Activated CD8-positive, alpha-beta memory T cell treated with anti-CD3 and anti-CD28 coated beads, Interleukin-2, amount 10 ng/mL, durations not matched to agents 7 days and 5 days (primary cell): ENCODE data around the gene GPSM3. TPM values are rescaled to one million over a fixed set of nuclear protein-coding genes. Genes with fewer than 3 reads are reported as not detected.

Source experiments
- ATAC-seq: fragments of 150-1000 bp; cut with Tn5 transposase; one replicate; pipeline ENCODE4 v1.10.0; 2021; ENCODE audit warnings: moderate library complexity
- CTCF ChIA-PET: fragments of 350-600 bp; sonication (Branson Sonifier 250); formaldehyde crosslinking; loops from one replicate; lab custom pipeline; 2021; ENCODE audit warnings: antibody characterized with exemption; lab: Charles Lee
- DNase-seq: peaks from one replicate; pipeline ENCODE4 v3.0.0-alpha.2; 2020
- H3K27ac Mint-ChIP-seq: one replicate; pipeline ENCODE4 v1.8.0; 2021; ENCODE audit warnings: mild to moderate bottlenecking, mixed read lengths
- H3K27me3 Mint-ChIP-seq: one replicate; pipeline ENCODE4 v1.8.0; 2021; ENCODE audit warnings: mixed read lengths
- H3K36me3 Mint-ChIP-seq: one replicate; pipeline ENCODE4 v1.8.0; 2021; ENCODE audit warnings: mild to moderate bottlenecking, mixed read lengths
- H3K4me1 Mint-ChIP-seq: one replicate; pipeline ENCODE4 v1.8.0; 2021; ENCODE audit warnings: mixed read lengths
- H3K4me3 Mint-ChIP-seq: one replicate; pipeline ENCODE4 v1.8.0; 2021; ENCODE audit warnings: mild to moderate bottlenecking, moderate library complexity, mixed read lengths
- H3K9me3 Mint-ChIP-seq: one replicate; pipeline ENCODE4 v1.8.0; 2022; ENCODE audit warnings: low read depth, mixed read lengths
- total RNA-seq, 2 experiments: library from RNA; stranded (reverse); gene quantifications; one replicate each; pipeline ENCODE4 v1.2.3, GENCODE V29; 2021

Gene GPSM3
- total RNA-seq, 2 experiments from 2014 or later, result 171 to 196 TPM

DNA sequence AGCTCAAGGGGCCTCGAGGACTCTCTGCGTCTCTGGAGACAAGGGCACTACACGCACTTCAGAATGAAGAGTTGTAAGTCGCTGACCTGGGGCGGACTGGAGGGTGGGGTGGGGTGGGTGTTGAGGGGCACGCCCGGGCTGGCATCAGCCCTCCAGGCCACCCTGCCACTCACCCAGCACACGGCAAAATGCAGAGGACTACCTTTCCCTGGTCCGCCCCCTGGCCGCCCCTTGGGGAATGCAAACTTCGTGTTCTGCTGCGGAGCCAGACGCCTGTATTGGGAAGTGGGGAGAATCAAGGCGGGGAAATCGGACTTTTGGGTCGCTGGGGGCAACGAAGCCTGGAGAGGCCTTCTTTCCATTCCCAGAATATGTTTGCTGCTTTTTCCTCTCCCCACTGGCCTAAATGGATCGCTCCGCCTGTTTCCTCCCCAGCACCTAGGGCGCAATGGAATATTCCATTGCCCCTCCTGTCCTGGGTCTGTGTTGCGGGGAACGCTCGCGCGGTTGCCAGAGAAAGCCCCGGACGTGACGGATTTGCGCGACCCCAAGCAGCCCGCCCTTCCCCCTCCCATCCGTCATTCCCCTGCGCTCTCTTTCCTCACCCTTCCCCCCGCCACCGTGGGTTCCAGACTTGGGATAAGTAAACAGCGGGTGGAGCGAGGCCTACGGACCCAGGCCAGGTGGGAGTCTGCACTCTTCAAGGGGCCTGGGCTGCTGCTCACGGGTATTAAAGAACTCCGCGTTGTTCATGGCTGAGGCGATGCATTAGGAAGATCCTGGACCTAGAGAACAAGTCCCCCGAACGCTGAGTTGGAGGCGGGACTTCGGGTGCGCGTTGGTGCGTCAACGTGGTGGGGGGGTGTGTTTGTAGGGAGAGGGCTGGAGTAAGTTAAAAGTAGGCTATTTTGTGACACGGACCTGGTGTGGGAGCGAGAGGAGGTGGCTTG lies 38.6 kb downstream of the GPSM3 start, which contains the start of gene PPT2:
TSS of gene PPT2 (plus strand) at position 578 of the 950 bp plus-strand sequence. CDS start 454 bp downstream, outside the sequence.
- peak within 1 kb of the TSS; percentile 86 for H3K4me3 Mint-ChIP-seq
- DNase-seq (peak; percentile 89), ATAC-seq (peak; percentile 67)
- peaks cover 33% of the 10 kb centered on the region for H3K27me3 Mint-ChIP-seq
- H3K9me3 Mint-ChIP-seq, result no peaks in the 10 kb centered on the region
- CTCF ChIA-PET, result interaction anchor here (0.9 to 1.3 kb wide), 7 partner anchors 10 to 106 kb away, joined by 3 to 10 read pairs (median 7); partner anchors contain the start of genes ATF6B, EGFL8 and FKBPL
- peaks cover 9% of the 10 kb centered on the region for H3K36me3 Mint-ChIP-seq
- H3K4me1 Mint-ChIP-seq, result peaks cover 26% of the 10 kb centered on the region
- peak within 1 kb of the TSS; percentile 83 for H3K27ac Mint-ChIP-seq

DNA sequence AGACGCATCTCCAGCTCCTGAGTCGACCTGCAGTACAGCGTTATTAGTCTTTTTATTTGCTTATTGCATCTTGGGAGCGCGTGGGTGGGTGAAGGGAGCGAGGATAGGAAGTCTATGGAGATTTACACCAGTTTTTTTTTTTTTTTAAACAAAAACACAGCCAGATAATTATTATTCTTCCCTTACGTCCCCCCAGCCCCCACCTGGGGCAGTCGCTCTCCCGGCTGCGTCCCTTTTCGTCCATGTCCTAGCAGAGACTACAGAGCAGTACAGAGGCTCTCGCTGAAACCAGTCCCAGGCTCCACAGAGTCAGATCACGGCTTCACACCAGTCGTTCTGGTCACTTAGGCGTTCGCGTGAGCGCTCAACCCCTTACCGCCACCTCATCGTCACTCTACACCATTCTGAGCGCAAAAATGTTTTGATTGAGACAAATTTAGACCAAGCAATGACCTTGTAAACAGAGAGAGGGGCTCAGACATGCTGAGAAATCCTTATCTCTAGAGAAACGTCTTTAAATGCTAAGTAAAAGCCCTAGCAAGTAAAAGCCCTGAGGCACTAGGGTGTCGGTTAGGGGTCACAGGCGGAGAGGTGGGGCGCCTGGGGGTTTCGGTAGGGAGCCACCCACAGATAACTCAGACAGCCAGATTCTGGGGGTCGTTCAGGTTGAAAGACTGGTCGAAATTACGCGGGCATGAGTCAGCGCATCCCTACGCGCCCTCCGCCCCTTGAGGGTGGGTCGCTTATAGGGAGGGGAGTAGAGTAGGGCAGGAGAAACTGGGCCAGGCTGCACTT lies 39.5 kb downstream of the GPSM3 start:
- Mint-ChIP-seq H3K4me1 (peaks cover 29% of the 10 kb centered on the region), H3K9me3 (no peaks in the 10 kb centered on the region), H3K4me3 (peak overlapping the region; percentile 86), H3K27ac (no peak overlapping the region), H3K27me3 (peaks cover 42% of the 10 kb centered on the region), H3K36me3 (peaks cover 8% of the 10 kb centered on the region)
- DNase-seq (no peak), ATAC-seq (no peak)
- CTCF ChIA-PET, result interaction anchor here (1.1 to 1.6 kb wide), 3 partner anchors 21 to 42 kb away, joined by 3 to 5 read pairs (median 3); no protein-coding TSS in a partner anchor

DNA sequence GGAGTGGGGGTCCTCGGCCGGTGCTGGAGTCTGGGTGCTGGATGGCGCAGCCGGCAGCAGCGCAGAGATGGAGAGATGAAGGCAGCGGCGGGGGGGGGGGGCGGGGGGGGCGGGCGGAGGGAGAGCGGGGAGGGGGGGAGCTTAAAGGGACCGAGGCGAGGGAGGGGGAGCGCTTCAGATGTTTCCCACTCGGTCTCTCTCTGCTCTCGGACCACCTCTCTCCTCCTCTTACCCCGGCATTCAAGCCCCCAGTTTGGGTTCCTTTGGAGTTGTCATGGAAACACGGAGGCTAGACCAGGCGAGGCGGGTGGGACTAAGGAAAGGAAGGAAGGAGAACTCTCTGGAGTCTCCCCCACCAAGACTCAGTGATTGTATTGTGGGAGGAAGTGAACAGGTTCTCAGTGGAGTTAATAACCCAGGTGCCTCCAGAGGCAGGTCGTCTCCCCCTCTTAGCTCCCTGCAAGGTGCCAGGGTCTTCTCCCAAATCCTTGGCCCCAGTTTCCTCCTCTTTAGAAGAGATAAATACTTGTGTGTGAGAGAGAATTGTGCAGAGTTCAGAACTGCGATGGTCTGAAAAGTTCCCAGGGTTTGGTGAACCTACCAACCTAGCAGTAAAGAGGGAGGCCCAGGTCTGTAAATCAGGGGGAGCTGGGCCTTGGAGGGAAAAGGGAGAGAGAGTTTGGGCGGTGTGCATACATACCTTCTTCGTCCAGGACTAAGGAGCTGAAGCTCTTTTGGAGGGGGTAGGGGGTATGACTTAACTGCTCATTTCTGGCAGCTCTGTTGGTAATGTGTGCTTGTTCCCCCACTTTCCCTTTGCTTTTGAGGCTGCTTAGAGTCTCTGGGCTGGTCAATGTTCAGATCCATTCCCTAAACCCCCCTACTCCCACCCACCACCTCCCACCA lies 40.3 kb downstream of the GPSM3 start, which contains the start of gene PRRT1:
TSS of gene PRRT1 (minus strand) at position 77 of the 906 bp plus-strand sequence. CDS start 112 bp downstream, outside the sequence.
- Mint-ChIP-seq H3K36me3 (peaks cover 1% of the 10 kb centered on the region), H3K27me3 (peaks cover 50% of the 10 kb centered on the region), H3K4me3 (no peak within 1 kb of the TSS), H3K27ac (no peak within 1 kb of the TSS), H3K4me1 (peaks cover 32% of the 10 kb centered on the region), H3K9me3 (no peaks in the 10 kb centered on the region)
- CTCF ChIA-PET, result interaction anchor here (1.1 to 1.6 kb wide), 4 partner anchors 21 to 43 kb away, joined by 3 to 5 read pairs (median 3); no protein-coding TSS in a partner anchor
- DNase-seq, result no peak
- ATAC-seq, result no peak

DNA sequence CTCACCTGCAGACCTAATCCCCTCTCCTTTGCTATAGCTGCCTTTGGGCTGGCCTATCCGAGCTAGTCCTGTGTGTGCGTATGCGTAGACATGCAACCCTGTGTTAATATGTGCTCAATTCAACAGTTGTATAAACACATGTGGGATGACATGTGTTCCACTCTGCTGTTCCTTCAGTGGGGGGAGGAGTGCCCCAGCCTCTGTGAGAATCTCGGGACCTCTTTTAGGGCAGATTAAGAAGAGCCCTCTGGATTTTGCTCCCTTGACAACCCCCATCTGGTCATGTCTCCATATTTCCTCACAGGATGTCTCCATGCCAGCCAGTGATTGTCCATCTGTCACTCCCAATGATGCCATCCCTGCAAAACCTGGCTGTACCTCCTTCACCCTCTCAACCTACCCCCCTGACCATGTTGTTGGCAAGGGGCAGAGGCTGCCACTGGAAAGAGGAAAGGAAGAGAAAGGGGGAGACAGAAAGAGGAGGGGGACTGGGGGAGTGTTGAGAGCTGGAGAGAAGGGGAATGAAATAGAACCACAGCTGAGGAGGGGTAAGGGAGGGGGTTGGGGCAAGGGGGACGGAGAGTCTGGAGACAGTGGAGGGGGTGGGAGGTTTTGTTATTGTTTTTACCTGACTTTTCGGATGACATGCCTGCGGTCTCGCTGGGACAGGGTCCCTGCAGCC lies 41.1 kb downstream of the GPSM3 start:
- Mint-ChIP-seq H3K27ac (no peak overlapping the region), H3K9me3 (no peaks in the 10 kb centered on the region), H3K27me3 (peaks cover 57% of the 10 kb centered on the region), H3K4me3 (no peak overlapping the region), H3K36me3 (peaks cover 1% of the 10 kb centered on the region), H3K4me1 (peaks cover 32% of the 10 kb centered on the region)
- DNase-seq, result no peak
- CTCF ChIA-PET, result interaction anchor here (1.4 to 1.6 kb wide), 3 partner anchors 21 to 44 kb away, joined by 3 to 5 read pairs (median 3); no protein-coding TSS in a partner anchor
- ATAC-seq, result no peak

DNA sequence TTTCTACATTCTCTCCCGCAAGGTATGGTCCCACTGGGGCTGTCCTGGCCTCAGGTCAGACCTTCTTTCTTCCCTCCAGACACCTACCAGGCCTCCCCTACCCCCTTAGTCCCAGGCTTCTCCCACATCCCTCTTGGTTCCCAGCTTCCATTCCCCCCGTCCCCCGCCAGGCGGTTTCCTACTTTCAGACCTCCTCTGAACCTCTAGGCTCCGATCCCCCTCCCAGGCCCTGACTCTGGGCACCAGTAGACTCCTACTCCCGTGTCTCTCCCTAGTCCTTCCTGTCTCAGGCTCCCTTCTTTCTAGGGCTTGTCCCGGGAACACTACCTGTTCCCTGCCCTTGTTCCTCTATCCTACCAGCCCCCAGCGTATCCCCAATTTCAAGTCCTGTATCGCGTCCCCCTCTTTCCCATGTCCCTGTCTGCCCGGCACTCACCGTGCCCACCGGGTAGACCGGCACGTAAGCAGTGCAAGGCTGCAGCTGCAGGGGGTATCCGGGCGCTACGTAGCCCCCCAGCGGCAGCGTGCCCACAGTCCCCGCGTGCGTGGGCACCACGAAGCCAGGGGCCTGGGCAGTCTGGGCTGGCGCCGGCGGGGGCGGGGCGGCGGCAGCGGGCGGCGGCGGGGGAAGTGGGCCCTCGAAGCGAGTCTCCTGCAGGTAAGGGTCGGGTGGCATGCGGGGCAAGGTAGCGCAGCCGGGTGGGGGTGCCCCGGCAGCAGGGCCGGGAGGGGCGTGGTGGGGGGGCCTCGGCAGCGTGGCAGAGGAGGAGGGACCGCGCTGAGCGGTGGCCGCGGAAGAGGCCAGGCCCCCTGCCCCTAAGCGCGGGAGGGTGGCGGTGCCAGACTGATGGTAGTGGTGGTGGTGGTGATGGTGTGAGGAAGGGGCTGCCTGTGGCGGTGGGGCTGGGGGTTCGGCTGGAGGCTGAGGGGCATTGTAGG lies 42.2 kb downstream of the GPSM3 start:
- Mint-ChIP-seq H3K4me3 (no peak overlapping the region), H3K36me3 (no peaks in the 10 kb centered on the region), H3K9me3 (no peaks in the 10 kb centered on the region), H3K27me3 (peaks cover 63% of the 10 kb centered on the region), H3K4me1 (peaks cover 25% of the 10 kb centered on the region), H3K27ac (no peak overlapping the region)
- ATAC-seq, result no peak
- DNase-seq, result no peak
- CTCF ChIA-PET, result interaction anchor here (1.4 kb wide), 1 partner anchor 27 kb away, joined by 3 read pairs; no protein-coding TSS in a partner anchor

DNA sequence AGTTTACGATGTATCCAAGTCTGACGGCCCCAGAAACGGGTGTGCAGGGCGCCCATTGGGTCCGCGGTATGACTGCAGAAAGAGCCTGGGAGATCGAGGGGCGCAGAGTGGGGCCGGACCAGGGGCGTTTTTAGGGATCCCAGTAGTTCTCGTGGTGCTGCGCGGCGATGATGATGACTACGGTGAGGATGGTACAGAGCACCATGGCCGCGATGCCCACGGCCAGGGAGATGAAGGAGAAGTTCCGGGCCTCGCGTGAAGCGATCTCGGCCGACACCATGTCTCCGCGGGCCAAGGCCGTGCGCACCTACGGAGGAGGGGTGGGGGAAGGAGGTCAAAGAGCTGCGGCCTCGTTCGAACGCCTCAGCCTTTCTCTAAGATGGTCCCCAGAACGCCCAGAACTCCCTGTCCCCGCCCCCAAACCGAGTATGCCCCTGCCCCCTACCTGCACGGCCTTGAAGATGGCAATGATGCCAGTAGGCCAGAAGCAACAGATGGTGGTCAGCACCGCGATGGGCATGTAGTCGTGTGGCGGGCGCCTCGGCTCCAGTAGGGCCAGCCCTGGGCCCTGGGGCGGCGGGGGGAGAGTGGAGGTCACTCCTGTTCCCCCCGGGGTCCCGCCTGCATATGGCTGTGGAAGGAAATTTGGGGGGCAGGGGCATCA lies 43.2 kb downstream of the GPSM3 start:
- CTCF ChIA-PET, result interaction anchor here (0.8 kb wide), 1 partner anchor 21 kb away, joined by 3 read pairs; the partner anchor contains the start of gene ATF6B
- Mint-ChIP-seq H3K36me3 (no peaks in the 10 kb centered on the region), H3K27me3 (peaks cover 63% of the 10 kb centered on the region), H3K9me3 (no peaks in the 10 kb centered on the region), H3K4me1 (peaks cover 19% of the 10 kb centered on the region), H3K4me3 (peak overlapping the region; percentile 61), H3K27ac (peak overlapping the region; percentile 53)
- DNase-seq (no peak), ATAC-seq (peak; percentile 5)

DNA sequence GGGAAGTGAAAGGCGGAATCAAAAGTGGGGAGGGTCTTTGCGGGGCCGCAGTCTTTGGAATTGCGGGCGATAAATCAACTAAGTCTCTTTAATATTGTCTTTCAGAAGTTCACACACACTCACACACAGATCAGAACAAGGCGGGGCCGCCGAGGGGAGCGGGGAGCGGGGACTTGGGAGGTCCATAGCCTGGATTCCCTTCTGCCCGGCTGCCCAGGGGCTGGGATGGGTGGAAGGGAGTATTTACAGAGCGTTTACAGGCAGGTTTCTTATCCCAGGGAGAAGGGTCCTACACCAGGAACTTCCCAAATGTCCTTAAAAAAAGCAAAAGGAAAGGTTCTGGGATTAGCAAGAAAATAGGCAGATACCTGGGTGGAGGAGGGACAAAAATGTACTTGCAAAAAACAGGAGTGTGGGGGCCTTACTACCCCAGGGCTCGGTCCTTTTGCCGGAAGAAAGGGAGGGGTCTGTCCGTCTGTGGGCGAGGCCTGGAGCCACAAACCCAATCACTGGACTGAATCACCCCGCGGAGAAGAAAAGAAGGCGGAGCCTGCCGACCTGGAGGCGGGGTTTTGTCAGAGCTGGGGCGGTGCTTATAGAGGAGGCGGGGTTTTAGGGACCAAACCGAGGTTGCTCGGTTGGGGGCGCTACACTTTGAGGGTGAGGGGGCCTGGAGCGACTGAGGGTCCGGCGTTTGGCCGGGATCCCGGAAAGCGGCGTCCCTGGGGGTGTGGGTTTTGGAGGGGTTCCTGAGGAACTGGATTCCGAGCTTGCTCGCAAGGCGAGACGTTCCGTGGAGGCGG lies 44.0 kb downstream of the GPSM3 start:
- peaks cover 17% of the 10 kb centered on the region for H3K4me1 Mint-ChIP-seq
- ATAC-seq, result peak; percentile 77
- peaks cover 63% of the 10 kb centered on the region for H3K27me3 Mint-ChIP-seq
- peak overlapping the region; percentile 53 for H3K27ac Mint-ChIP-seq
- no peaks in the 10 kb centered on the region for H3K9me3 Mint-ChIP-seq
- peak; percentile 74 for DNase-seq
- H3K36me3 Mint-ChIP-seq, result no peaks in the 10 kb centered on the region
- CTCF ChIA-PET, result interaction anchor here (0.7 to 1.4 kb wide), 3 partner anchors 16 to 240 kb away, joined by 3 to 4 read pairs (median 3); partner anchors contain the start of genes ATF6B and EGFL8
- H3K4me3 Mint-ChIP-seq, result peak overlapping the region; percentile 61

DNA sequence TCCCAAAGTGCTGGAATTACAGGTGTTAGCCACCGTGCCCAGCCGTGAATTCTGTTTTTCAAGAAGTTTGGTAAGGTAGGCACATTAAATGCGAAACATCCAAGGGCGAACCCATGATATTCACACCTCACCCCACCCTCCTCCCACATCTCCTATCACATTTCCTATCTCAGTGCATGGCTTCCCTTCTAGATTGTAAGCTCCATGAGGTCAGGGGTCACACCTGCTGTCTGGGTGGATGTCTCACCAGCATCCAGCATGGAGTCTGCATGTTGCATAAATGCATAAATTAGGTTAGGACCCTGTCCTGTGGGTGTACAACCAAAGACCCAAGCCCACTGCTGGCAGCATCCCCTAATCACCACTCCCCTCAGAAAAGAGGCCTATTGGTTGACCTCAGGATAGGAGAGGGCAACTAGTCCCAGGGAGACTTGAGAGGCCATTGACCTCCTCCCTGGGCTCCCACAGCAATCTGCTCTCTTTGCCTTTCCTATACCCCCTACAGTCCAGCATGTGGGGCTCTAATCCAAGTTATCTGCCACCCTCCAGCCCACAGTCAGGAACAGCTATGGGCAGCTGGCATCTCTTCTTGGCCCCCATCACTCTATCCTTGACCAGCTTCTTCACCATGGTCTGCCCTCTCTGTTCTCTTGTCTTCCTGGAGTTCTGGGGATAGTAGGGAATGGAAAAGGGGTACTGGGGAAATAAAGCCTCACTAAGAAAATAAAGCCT lies 44.9 kb downstream of the GPSM3 start:
- peaks cover 14% of the 10 kb centered on the region for H3K4me1 Mint-ChIP-seq
- ATAC-seq, result no peak
- H3K9me3 Mint-ChIP-seq, result no peaks in the 10 kb centered on the region
- H3K36me3 Mint-ChIP-seq, result no peaks in the 10 kb centered on the region
- peaks cover 56% of the 10 kb centered on the region for H3K27me3 Mint-ChIP-seq
- H3K27ac Mint-ChIP-seq, result no peak overlapping the region
- DNase-seq, result no peak
- CTCF ChIA-PET, result interaction anchor here (0.7 to 1.4 kb wide), 2 partner anchors 16 to 239 kb away, joined by 3 to 4 read pairs; partner anchors contain the start of gene EGFL8
- H3K4me3 Mint-ChIP-seq, result no peak overlapping the region

DNA sequence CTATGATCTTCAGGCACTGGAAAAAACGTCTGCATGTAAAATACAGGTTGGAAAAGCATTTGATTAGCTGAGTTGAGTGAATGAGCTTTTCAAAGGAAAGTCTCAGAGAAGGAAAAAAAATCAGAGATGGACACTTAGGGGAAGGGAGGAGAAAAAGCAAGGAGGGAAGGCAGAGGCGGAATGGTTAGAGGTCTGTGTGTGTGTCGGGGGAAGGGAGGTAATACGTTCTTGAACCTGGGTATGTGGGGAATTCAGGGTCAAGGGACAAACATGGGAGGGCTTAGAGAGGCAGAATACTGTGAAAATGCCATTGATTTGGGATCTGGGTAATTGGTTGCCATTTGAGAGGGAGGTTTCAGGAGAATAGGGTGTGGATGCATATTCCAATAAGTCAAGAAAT lies 45.8 kb downstream of the GPSM3 start:
- no peaks in the 10 kb centered on the region for H3K36me3 Mint-ChIP-seq
- peaks cover 52% of the 10 kb centered on the region for H3K27me3 Mint-ChIP-seq
- H3K27ac Mint-ChIP-seq, result no peak overlapping the region
- no peaks in the 10 kb centered on the region for H3K9me3 Mint-ChIP-seq
- H3K4me3 Mint-ChIP-seq, result no peak overlapping the region
- DNase-seq, result no peak
- H3K4me1 Mint-ChIP-seq, result peaks cover 12% of the 10 kb centered on the region
- CTCF ChIA-PET, result interaction anchor here (1.4 kb wide), 1 partner anchor 17 kb away, joined by 4 read pairs; the partner anchor contains the start of gene EGFL8
- no peak for ATAC-seq
